HCT116 (cell line): ENCODE results near the gene GAREM2. TPM values are rescaled to one million over a fixed set of nuclear protein-coding genes. Genes with fewer than 3 reads are reported as not detected.

ENCODE experiments used
- ATAC-seq: fragments of 200-7000 bp; cut with Tn5 transposase; 2 replicates; pipeline ENCODE4 v1.9.1; 2020; ENCODE audit warnings: mild to moderate bottlenecking, moderate library complexity
- BruUV-seq: library from RNA; stranded (reverse); fragments of 400-500 nt; replicated peaks from 2 replicates; lab custom pipeline; 2021; lab: Mats Ljungman, UMichigan
- CTCF ChIA-PET: fragments of 300-600 bp; sonication (Branson Sonifier 250); formaldehyde crosslinking; loops from one replicate; lab custom pipeline; 2021; ENCODE audit warnings: antibody characterized with exemption; lab: Charles Lee
- POLR2A ChIA-PET: fragments of 300-600, 350-600 bp; sonication (Branson Sonifier 250); formaldehyde crosslinking; loops from one replicate; lab custom pipeline; 2021; ENCODE audit warnings: antibody characterized with exemption; lab: Charles Lee
- RAD21 ChIA-PET, 2 experiments: fragments of 300-600 bp; sonication (Branson Sonifier 250); formaldehyde crosslinking; loops; one replicate each; lab custom pipeline; 2023; ENCODE audit warnings: low total read pairs in 2 of 2; ENCODE audit not compliant: uncharacterized antibody in 2 of 2, unreplicated experiment in 2 of 2, low non-redundant PET in 1 of 2; lab: Charles Lee
- DNase-seq: peaks from one replicate; pipeline ENCODE4 v3.0.0-alpha.2; 2010; ENCODE audit warnings: low read depth, low spot score
- H2AFZ ChIP-seq: fragments of 200-600 bp; shearing (Covaris generic), sonication (generic); 2 replicates; pipeline ENCODE4 v1.6.1; 2017; ENCODE audit warnings: low read depth, mixed run types, mixed read lengths, antibody characterized with exemption, low read length; ENCODE audit not compliant: poor library complexity, severe bottlenecking
- H3K27ac ChIP-seq: 2 replicates; pipeline ENCODE4 v1.5.1; 2012; ENCODE audit warnings: low read depth, low read length
- H3K27me3 ChIP-seq: fragments of 200-600 bp; sonication (generic); 2 replicates; pipeline ENCODE4 v1.6.1; 2016; ENCODE audit warnings: mixed run types, low read length, mixed read lengths; ENCODE audit not compliant: insufficient read depth
- H3K36me3 ChIP-seq, 2 experiments: fragments of 200-500 bp in 1 of 2; fragments of 200-600 bp in 1 of 2; sonication (Bioruptor generic) in 1 of 2; sonication (generic) in 1 of 2; 2 replicates each; pipeline versions ENCODE4 v1.5.1 to v1.6.1; 2014 to 2016; ENCODE audit warnings: low read length in 2 of 2, inconsistent platforms in 1 of 2, mixed read lengths in 1 of 2, mixed run types in 1 of 2; ENCODE audit not compliant: insufficient read depth in 2 of 2, control insufficient read depth in 1 of 2
- H3K4me1 ChIP-seq, 2 experiments: fragments of 200-600 bp in 1 of 2; sonication (generic) in 1 of 2; 2 replicates each; pipeline versions ENCODE4 v1.5.1 to v1.6.1; 2012 to 2017; ENCODE audit warnings: low read length in 2 of 2, inconsistent platforms in 1 of 2, mild to moderate bottlenecking in 1 of 2, mixed read lengths in 1 of 2, mixed run types in 1 of 2, moderate library complexity in 1 of 2; ENCODE audit not compliant: insufficient read depth in 2 of 2, control insufficient read depth in 1 of 2
- H3K4me2 ChIP-seq: fragments of 200-600 bp; sonication (generic); 2 replicates; pipeline ENCODE4 v1.6.1; 2017; ENCODE audit warnings: mixed run types, low read length, mixed read lengths
- H3K4me3 ChIP-seq, 2 experiments: fragments of 200-600 bp in 1 of 2; sonication (generic) in 1 of 2; replicated peaks in 1 of 2; 2 replicates each; pipeline ENCODE4 v1.5.1; 2011 to 2016; ENCODE audit warnings: low read length in 2 of 2, control low read depth in 1 of 2, low read depth in 1 of 2, mild to moderate bottlenecking in 1 of 2, mixed read lengths in 1 of 2, mixed run types in 1 of 2
- H3K79me2 ChIP-seq: fragments of 200-600 bp; sonication (generic); 2 replicates; pipeline ENCODE4 v1.6.1; 2017; ENCODE audit warnings: mild to moderate bottlenecking, mixed run types, low read length, moderate library complexity, mixed read lengths; ENCODE audit not compliant: insufficient read depth
- H3K9ac ChIP-seq: fragments of 200-600 bp; sonication (generic); 2 replicates; pipeline ENCODE4 v1.6.1; 2016; ENCODE audit warnings: low read length, mixed read lengths
- H3K9me2 ChIP-seq: fragments of 200-600 bp; sonication (generic), shearing (Covaris generic); 2 replicates; pipeline ENCODE4 v1.6.1; 2017; ENCODE audit warnings: mixed run types, mild to moderate bottlenecking, moderate library complexity; ENCODE audit not compliant: insufficient read depth
- H3K9me3 ChIP-seq, 2 experiments: fragments of 200-500 bp in 1 of 2; fragments of 200-600 bp in 1 of 2; sonication (Bioruptor generic) in 1 of 2; sonication (generic) in 1 of 2; 2 replicates each; pipeline ENCODE4 v1.6.1; 2014 to 2017; ENCODE audit warnings: low read length in 2 of 2, mixed read lengths in 2 of 2, inconsistent platforms in 1 of 2, low read depth in 1 of 2, mild to moderate bottlenecking in 1 of 2, mixed run types in 1 of 2, moderate library complexity in 1 of 2; ENCODE audit not compliant: control insufficient read depth in 1 of 2, insufficient read depth in 1 of 2
- H4K20me1 ChIP-seq: fragments of 200-600 bp; sonication (generic), shearing (Covaris generic); 2 replicates; pipeline ENCODE4 v1.6.1; 2017; ENCODE audit warnings: mixed run types, mild to moderate bottlenecking, moderate library complexity; ENCODE audit not compliant: insufficient read depth
- CBX3 ChIP-seq: IDR thresholded peaks from 2 replicates; pipeline ENCODE4 v1.6.1; 2012; ENCODE audit warnings: low read depth
- CEBPB ChIP-seq: IDR thresholded peaks from 2 replicates; pipeline ENCODE4 v1.6.1; 2012; ENCODE audit warnings: low read depth
- CTCF ChIP-seq, 3 experiments: fragments of 200-600 bp in 1 of 3; sonication (generic) in 1 of 3; IDR thresholded peaks in 2 of 3; conservative IDR thresholded peaks in 1 of 3; 2 replicates each; pipeline ENCODE4 v1.5.1; 2012 to 2017; ENCODE audit warnings: low read depth in 2 of 3, low read length in 2 of 3, antibody characterized with exemption in 1 of 3, borderline replicate concordance in 1 of 3, control low read depth in 1 of 3, mild to moderate bottlenecking in 1 of 3, mixed read lengths in 1 of 3, mixed run types in 1 of 3, moderate library complexity in 1 of 3; ENCODE audit not compliant: insufficient read depth in 1 of 3
- ELF1 ChIP-seq: IDR thresholded peaks from 2 replicates; pipeline ENCODE4 v1.6.1; 2012; ENCODE audit warnings: low read depth, borderline replicate concordance
- EZH2 ChIP-seq: fragments of 200-600 bp; sonication (generic); IDR thresholded peaks from 2 replicates; pipeline ENCODE4 v1.6.1; 2017; ENCODE audit warnings: antibody characterized with exemption, mixed run types
- JUND ChIP-seq: IDR thresholded peaks from 2 replicates; pipeline ENCODE4 v1.6.1; 2012
- MAX ChIP-seq: IDR thresholded peaks from 2 replicates; pipeline ENCODE4 v1.6.1; 2012
- POLR2A ChIP-seq: IDR thresholded peaks from 2 replicates; pipeline ENCODE4 v1.7.0; 2011; ENCODE audit warnings: borderline replicate concordance; ENCODE audit not compliant: insufficient read depth, insufficient read length; ENCODE audit errors: extremely low read depth
- RAD21 ChIP-seq: IDR thresholded peaks from 2 replicates; pipeline ENCODE4 v1.6.1; 2012; ENCODE audit warnings: low read depth, mild to moderate bottlenecking
- REST ChIP-seq: IDR thresholded peaks from 2 replicates; pipeline ENCODE4 v1.6.1; 2012; ENCODE audit warnings: low read depth
- TCF7L2 ChIP-seq: IDR thresholded peaks from 2 replicates; pipeline ENCODE4 v1.7.0; 2011; ENCODE audit warnings: borderline replicate concordance, inconsistent platforms; ENCODE audit not compliant: insufficient read depth, insufficient read length; ENCODE audit errors: extremely low read depth
- ZFX ChIP-seq: fragments of 450-650 bp; IDR thresholded peaks from 2 replicates; pipeline ENCODE4 v1.6.1; 2017
- ZNF274 ChIP-seq: fragments of 200-500 bp; sonication (Bioruptor generic); IDR thresholded peaks from 2 replicates; pipeline ENCODE4 v1.6.1; 2014; ENCODE audit warnings: mild to moderate bottlenecking, low read depth, low read length, inconsistent platforms
- intact Hi-C: fragments of 100-400 bp; cut with micrococcal nuclease; formaldehyde crosslinking; loops from 2 replicates; pipeline ENCODE4 v1.10.0; 2022
- total RNA-seq: library from RNA; stranded (reverse); gene quantifications from one replicate; pipeline ENCODE4 v1.2.1, GENCODE V29; 2021; ENCODE audit not compliant: unreplicated experiment

GAREM2 gene
- total RNA-seq, 1 experiment from 2014 or later = 13.3 TPM

GRCh38 chr2:26174691-26175465 is 2.0 kb downstream of the GAREM2 start (continued):
- TF ChIP-seq JUND (no peak), MAX (no peak), EZH2 (no peak), CEBPB (no peak), POLR2A (no peak), TCF7L2 (no peak), CBX3 (no peak), ELF1 (no peak), ZFX (no peak), ZNF274 (no peak)

- H4K20me1 ChIP-seq = no peaks in the 10 kb centered on the region
- H3K79me2 ChIP-seq = peaks cover 6% of the 10 kb centered on the region; the same call in 1 of the 2 replicates
- ChIA-PET RAD21 (no interaction called here), CTCF (no interaction called here)
- no peaks in the 10 kb centered on the region for H3K36me3 ChIP-seq
- no peak for TF ChIP-seq TCF7L2
- TF ChIP-seq RAD21 = no peak
- TF ChIP-seq CTCF (IDR thresholded peaks at IDR 0.05 in 2 of 3, conservative IDR thresholded peaks at IDR 0.05 in 1 of 3; ENCODE audit: borderline replicate concordance in 1 of 3, insufficient read depth in 1 of 3, low read depth in 2 of 3, low read length in 2 of 3) = no peak
- no peak for TF ChIP-seq EZH2
- TF ChIP-seq ELF1 = no peak
- TF ChIP-seq JUND = no peak
- TF ChIP-seq REST = no peak
- TF ChIP-seq, all 23 proteins: peak for 0
- ATAC-seq (no peak), DNase-seq (no peak)
- no peaks in the 10 kb centered on the region for H3K9me2 ChIP-seq
- H3K4me1 ChIP-seq = peaks cover 0 to 12% of the 10 kb centered on the region in 2 experiments; a peak in 1 of 4 replicates
- no peak overlapping the region for H2AFZ ChIP-seq
- intact Hi-C loops = no loop called here
- H3K27me3 ChIP-seq = no peaks in the 10 kb centered on the region
- H3K9me3 ChIP-seq = no peaks in the 10 kb centered on the region
- no peak overlapping the region for H3K4me3 ChIP-seq
- no peak overlapping the region for H3K27ac ChIP-seq
- no peak overlapping the region for H3K9ac ChIP-seq
- POLR2A ChIA-PET = no interaction called here
- BruUV-seq = no TSS peak
- H3K4me2 ChIP-seq = no peak overlapping the region
These were observed 2.8 kb downstream of the GAREM2 start for GRCh38 chr2:26175466-26176278.
